ENCODE data around the gene GALNT14. TPM values are rescaled to one million over a fixed set of nuclear protein-coding genes. Genes with fewer than 3 reads are reported as not detected.

GALNT14 gene
- total and polyA plus RNA-seq, 2 of the 13 experiments (the other 11 are each of a cell fraction or from before 2014, with no cell fraction given): not detected

DNA sequence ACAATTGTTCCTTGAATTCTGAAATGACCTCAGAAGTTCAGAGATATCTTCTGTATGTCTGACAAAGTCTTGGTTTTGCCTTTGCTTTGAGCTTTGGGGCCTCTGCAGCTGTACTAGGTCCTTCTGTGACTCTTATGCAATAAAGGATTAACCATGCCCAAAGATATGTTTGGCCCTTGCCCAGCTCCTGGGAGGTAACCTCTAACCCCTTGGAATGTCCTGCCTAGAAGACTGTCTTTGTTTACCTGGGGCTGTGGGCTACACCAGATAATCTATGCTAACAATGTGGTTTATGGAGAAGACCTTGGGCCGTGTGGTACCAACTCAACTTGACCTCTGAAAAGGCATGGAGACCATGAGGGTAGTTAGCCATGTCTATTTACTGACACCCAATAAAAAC is 190.1 kb downstream of the GALNT14 start (continued):
- TF ChIP-seq, protein P1, sequence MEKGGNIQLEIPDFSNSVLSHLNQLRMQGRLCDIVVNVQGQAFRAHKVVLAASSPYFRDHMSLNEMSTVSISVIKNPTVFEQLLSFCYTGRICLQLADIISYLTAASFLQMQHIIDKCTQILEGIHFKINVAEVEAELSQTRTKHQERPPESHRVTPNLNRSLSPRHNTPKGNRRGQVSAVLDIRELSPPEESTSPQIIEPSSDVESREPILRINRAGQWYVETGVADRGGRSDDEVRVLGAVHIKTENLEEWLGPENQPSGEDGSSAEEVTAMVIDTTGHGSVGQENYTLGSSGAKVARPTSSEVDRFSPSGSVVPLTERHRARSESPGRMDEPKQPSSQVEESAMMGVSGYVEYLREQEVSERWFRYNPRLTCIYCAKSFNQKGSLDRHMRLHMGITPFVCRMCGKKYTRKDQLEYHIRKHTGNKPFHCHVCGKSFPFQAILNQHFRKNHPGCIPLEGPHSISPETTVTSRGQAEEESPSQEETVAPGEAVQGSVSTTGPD (CRISPR knock-in tag; IDR thresholded peaks at IDR 0.05): no peak
- TF ChIP-seq CEBPG (CRISPR knock-in tag; IDR thresholded peaks at IDR 0.05) (no peak), PTBP1 (IDR thresholded peaks at IDR 0.05; ENCODE audit: low read depth, low read length, poor library complexity, severe bottlenecking) (no peak), SNAPC2 (CRISPR knock-in tag; IDR thresholded peaks at IDR 0.05) (no peak)
- TF ChIP-seq, protein P2, sequence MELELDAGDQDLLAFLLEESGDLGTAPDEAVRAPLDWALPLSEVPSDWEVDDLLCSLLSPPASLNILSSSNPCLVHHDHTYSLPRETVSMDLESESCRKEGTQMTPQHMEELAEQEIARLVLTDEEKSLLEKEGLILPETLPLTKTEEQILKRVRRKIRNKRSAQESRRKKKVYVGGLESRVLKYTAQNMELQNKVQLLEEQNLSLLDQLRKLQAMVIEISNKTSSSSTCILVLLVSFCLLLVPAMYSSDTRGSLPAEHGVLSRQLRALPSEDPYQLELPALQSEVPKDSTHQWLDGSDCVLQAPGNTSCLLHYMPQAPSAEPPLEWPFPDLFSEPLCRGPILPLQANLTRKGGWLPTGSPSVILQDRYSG (CRISPR knock-in tag; IDR thresholded peaks at IDR 0.05): no peak

DNA sequence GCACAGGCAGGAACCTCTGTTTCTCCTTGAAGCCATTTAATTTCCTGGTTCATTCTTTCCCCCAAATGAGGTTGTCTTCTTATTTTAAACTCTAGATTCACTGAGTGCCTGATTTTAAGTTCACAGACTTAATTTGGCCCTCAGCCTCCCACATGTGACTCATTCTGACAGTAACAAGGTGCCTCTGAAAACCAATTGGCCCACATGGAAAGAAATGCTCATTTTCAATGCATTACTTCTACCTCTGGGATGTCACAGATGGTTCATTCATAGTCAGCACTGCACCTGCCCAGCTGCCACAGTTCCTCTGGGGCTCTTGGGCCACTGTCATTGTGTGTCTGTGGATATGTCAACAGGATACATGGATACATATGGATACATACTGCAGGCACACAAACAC is 190.6 kb downstream of the GALNT14 start:
- CTCF ChIA-PET (ENCODE audit: low intra/inter-chr PET ratio, low total read pairs): no interaction called here
- H3K9ac ChIP-seq (ENCODE audit: insufficient read depth, low read depth, low read length): no peak overlapping the region
- in situ Hi-C loops (cut with HindIII; ENCODE audit: extremely low pct_ligation_motif_present, low pct_unique_long_range_greater_than_20kb) (no loop called here), intact Hi-C loops (cut with micrococcal nuclease; ENCODE audit: unreplicated experiment) (no loop called here)
- ATAC-seq: no peak
- H3K36me3 ChIP-seq (replicated peaks in 1 of 2; ENCODE audit: control insufficient read depth in 1 of 2, insufficient read depth in 2 of 2, low read length in 2 of 2): no peaks in the 10 kb centered on the region
- no peak for DNase-seq (ENCODE audit: low spot score)
- H3K4me2 ChIP-seq (ENCODE audit: low read depth, low read length): no peak overlapping the region
- H3K27me3 ChIP-seq (ENCODE audit: control insufficient read depth in 1 of 2, insufficient read depth in 2 of 2, low read length in 2 of 2): peaks cover 0 to 5% of the 10 kb centered on the region in 2 experiments; a peak in 2 of 5 replicates
- BruUV-seq (replicated peaks): no TSS peak
- H3K4me3 ChIP-seq (replicated peaks in 1 of 3; ENCODE audit: insufficient read depth in 1 of 3, low read depth in 2 of 3, low read length in 3 of 3): no peak overlapping the region
- H2AFZ ChIP-seq (ENCODE audit: low read length): no peak overlapping the region
- H3K4me1 ChIP-seq (ENCODE audit: insufficient read depth, low read length): no peaks in the 10 kb centered on the region
- POLR2A ChIA-PET: no interaction called here
- no peaks in the 10 kb centered on the region; the same call in 1 of the 2 replicates for H4K20me1 ChIP-seq (ENCODE audit: insufficient read depth, low read length)
- no peaks in the 10 kb centered on the region for H3K9me3 ChIP-seq (ENCODE audit: low read length)
- H3K79me2 ChIP-seq (ENCODE audit: insufficient read depth, low read length): no peaks in the 10 kb centered on the region
- H3K27ac ChIP-seq (ENCODE audit: extremely low read length, insufficient read depth, low read length): no peak overlapping the region
- FAIRE-seq: no peak
- TF ChIP-seq SMAD9 (CRISPR knock-in tag; IDR thresholded peaks at IDR 0.05) (no peak), HCFC1 (IDR thresholded peaks at IDR 0.05; ENCODE audit: low read depth, low read length) (no peak), ZNF225 (CRISPR knock-in tag; IDR thresholded peaks at IDR 0.05) (no peak), ZNF878 (CRISPR knock-in tag; IDR thresholded peaks at IDR 0.05) (no peak), ZNF333 (CRISPR knock-in tag; IDR thresholded peaks at IDR 0.05; ENCODE audit: borderline replicate concordance) (no peak), ZNF251 (CRISPR knock-in tag; IDR thresholded peaks at IDR 0.05) (no peak), SYNCRIP (IDR thresholded peaks at IDR 0.05; ENCODE audit: insufficient read depth, low read depth, low read length) (no peak), MXD4 (CRISPR knock-in tag; IDR thresholded peaks at IDR 0.05) (no peak), ZNF20 (CRISPR knock-in tag; IDR thresholded peaks at IDR 0.05) (no peak), NAIF1 (CRISPR knock-in tag; IDR thresholded peaks at IDR 0.05; ENCODE audit: borderline replicate concordance) (no peak), ZNF44 (CRISPR knock-in tag; IDR thresholded peaks at IDR 0.05) (no peak), ZNF670 (CRISPR knock-in tag; IDR thresholded peaks at IDR 0.05; ENCODE audit: borderline replicate concordance) (no peak), ZNF180 (CRISPR knock-in tag; IDR thresholded peaks at IDR 0.05; ENCODE audit: borderline replicate concordance, low read depth) (no peak), AGO1 (IDR thresholded peaks at IDR 0.05; ENCODE audit: low read depth, low read length, poor library complexity, severe bottlenecking) (no peak), MATR3 (CRISPR knock-in tag; IDR thresholded peaks at IDR 0.05) (no peak), RBM39 (IDR thresholded peaks at IDR 0.05; ENCODE audit: low read depth, low read length, poor library complexity, severe bottlenecking) (no peak)
- TF ChIP-seq, protein P3, sequence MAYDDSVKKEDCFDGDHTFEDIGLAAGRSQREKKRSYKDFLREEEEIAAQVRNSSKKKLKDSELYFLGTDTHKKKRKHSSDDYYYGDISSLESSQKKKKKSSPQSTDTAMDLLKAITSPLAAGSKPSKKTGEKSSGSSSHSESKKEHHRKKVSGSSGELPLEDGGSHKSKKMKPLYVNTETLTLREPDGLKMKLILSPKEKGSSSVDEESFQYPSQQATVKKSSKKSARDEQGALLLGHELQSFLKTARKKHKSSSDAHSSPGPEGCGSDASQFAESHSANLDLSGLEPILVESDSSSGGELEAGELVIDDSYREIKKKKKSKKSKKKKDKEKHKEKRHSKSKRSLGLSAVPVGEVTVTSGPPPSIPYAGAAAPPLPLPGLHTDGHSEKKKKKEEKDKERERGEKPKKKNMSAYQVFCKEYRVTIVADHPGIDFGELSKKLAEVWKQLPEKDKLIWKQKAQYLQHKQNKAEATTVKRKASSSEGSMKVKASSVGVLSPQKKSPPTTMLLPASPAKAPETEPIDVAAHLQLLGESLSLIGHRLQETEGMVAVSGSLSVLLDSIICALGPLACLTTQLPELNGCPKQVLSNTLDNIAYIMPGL (CRISPR knock-in tag; IDR thresholded peaks at IDR 0.05; ENCODE audit: borderline replicate concordance in 1 of 2, low read depth in 1 of 2): no peak
